Ovary (tissue), 3 donors: Measurements from ENCODE around the gene EPS8L3.

Source experiments
- EP300 ChIP-seq: sonication (generic); formaldehyde crosslinking; IDR thresholded peaks from one replicate; pipeline ENCODE4 v1.6.1; 2017; ENCODE audit warnings: antibody characterized with exemption
- POLR2A ChIP-seq: fragments of 450-650 bp; IDR thresholded peaks from one replicate; pipeline ENCODE4 v1.6.1; 2017; ENCODE audit warnings: antibody characterized with exemption, mild to moderate bottlenecking, moderate library complexity
- TF ChIP-seq, protein P1 (sequence below), 3 donors: fragments of 450-650 bp in 2 of 3; fragments of 200-600 bp in 1 of 3; IDR thresholded peaks; one replicate each; pipeline versions ENCODE4 v1.5.1 to v1.8.0; 2016 to 2022; ENCODE audit warnings: antibody characterized with exemption in 3 of 3, mild to moderate bottlenecking in 1 of 3
- donor health status: DM: no; HTN: no; CAD: no.

- TF ChIP-seq, protein P1, sequence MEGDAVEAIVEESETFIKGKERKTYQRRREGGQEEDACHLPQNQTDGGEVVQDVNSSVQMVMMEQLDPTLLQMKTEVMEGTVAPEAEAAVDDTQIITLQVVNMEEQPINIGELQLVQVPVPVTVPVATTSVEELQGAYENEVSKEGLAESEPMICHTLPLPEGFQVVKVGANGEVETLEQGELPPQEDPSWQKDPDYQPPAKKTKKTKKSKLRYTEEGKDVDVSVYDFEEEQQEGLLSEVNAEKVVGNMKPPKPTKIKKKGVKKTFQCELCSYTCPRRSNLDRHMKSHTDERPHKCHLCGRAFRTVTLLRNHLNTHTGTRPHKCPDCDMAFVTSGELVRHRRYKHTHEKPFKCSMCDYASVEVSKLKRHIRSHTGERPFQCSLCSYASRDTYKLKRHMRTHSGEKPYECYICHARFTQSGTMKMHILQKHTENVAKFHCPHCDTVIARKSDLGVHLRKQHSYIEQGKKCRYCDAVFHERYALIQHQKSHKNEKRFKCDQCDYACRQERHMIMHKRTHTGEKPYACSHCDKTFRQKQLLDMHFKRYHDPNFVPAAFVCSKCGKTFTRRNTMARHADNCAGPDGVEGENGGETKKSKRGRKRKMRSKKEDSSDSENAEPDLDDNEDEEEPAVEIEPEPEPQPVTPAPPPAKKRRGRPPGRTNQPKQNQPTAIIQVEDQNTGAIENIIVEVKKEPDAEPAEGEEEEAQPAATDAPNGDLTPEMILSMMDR (IDR thresholded peaks at IDR 0.05): no peak
- TF ChIP-seq POLR2A: no peak
- TF ChIP-seq EP300: no peak
These were observed 690 bp downstream of the EPS8L3 start for GRCh38 chr1:109762821-109763645.
